B cell (primary cell): ENCODE results near the gene EIPR1. TPM values are rescaled to one million over a fixed set of nuclear protein-coding genes. Genes with fewer than 3 reads are reported as not detected.

Experiments used
- ATAC-seq: fragments of 200-7000 bp; cut with Tn5 transposase; one replicate; pipeline ENCODE4 v1.10.0; 2021; ENCODE audit warnings: low read depth, mild to moderate bottlenecking, moderate number of reproducible peaks, moderate library complexity
- CTCF ChIA-PET: fragments of 350-600 bp; sonication (Branson Sonifier 250); formaldehyde crosslinking; loops from one replicate; lab custom pipeline; 2021; ENCODE audit warnings: antibody characterized with exemption, inconsistent platforms; lab: Charles Lee
- POLR2A ChIA-PET: fragments of 350-600 bp; sonication (Branson Sonifier 250); formaldehyde crosslinking; loops from one replicate; lab custom pipeline; 2021; ENCODE audit warnings: antibody characterized with exemption; lab: Charles Lee
- DNase-seq: peaks from one replicate; pipeline ENCODE4 v3.0.0; 2013
- H2AFZ ChIP-seq: 2 replicates; pipeline ENCODE4 v1.6.1; 2012; ENCODE audit warnings: mild to moderate bottlenecking, low read depth, low read length; ENCODE audit not compliant: insufficient read depth, poor library complexity, severe bottlenecking
- H3K27ac ChIP-seq, 2 donors: 1 replicate in 1 of 2; 2 replicates in 1 of 2; pipeline ENCODE4 v1.5.1; 2012 to 2013; ENCODE audit warnings: low read length in 2 of 2, mild to moderate bottlenecking in 2 of 2, moderate library complexity in 1 of 2
- H3K27me3 ChIP-seq, 4 experiments: fragments of 200-600 bp in 1 of 4; sonication (generic) in 1 of 4; replicated peaks in 1 of 4; 1 replicate in 2 of 4; 2 replicates in 2 of 4; pipeline versions ENCODE4 v1.6.1 to v1.7.0; 2013 to 2016; ENCODE audit warnings: low read length in 3 of 4, mild to moderate bottlenecking in 2 of 4, mixed read lengths in 1 of 4, moderate library complexity in 1 of 4; ENCODE audit not compliant: insufficient read depth in 4 of 4, control insufficient read depth in 3 of 4; ENCODE audit errors: control extremely low read depth in 1 of 4
- H3K36me3 ChIP-seq, 2 experiments: replicated peaks in 1 of 2; 1 replicate in 1 of 2; 2 replicates in 1 of 2; pipeline versions ENCODE4 v1.6.1 to v1.7.1; 2013; ENCODE audit warnings: low read length in 1 of 2; ENCODE audit not compliant: insufficient read depth in 2 of 2, control insufficient read depth in 1 of 2; ENCODE audit errors: control extremely low read depth in 1 of 2, extremely low read depth in 1 of 2
- H3K4me1 ChIP-seq, 2 donors: fragments of 200-600 bp in 1 of 2; sonication (generic) in 1 of 2; 1 replicate in 1 of 2; 2 replicates in 1 of 2; pipeline versions ENCODE4 v1.5.1 to v1.6.1; 2013 to 2017; ENCODE audit warnings: low read length in 2 of 2; ENCODE audit not compliant: control insufficient read depth in 2 of 2, insufficient read depth in 2 of 2
- H3K4me2 ChIP-seq: replicated peaks from 2 replicates; pipeline ENCODE3; 2012; ENCODE audit warnings: mild to moderate bottlenecking, low read depth, low read length; ENCODE audit not compliant: poor library complexity, severe bottlenecking
- H3K4me3 ChIP-seq, 5 experiments: fragments of 200-600 bp in 1 of 5; sonication (generic) in 1 of 5; 1 replicate in 3 of 5; 2 replicates in 2 of 5; pipeline versions ENCODE4 v1.5.1 to v1.7.0; 2011 to 2016; ENCODE audit warnings: low read length in 4 of 5, mild to moderate bottlenecking in 4 of 5, low read depth in 2 of 5, control low read depth in 1 of 5, moderate library complexity in 1 of 5; ENCODE audit not compliant: insufficient read depth in 1 of 5; ENCODE audit errors: control extremely low read depth in 1 of 5, extremely low read depth in 1 of 5
- H3K79me2 ChIP-seq: fragments of 200-600 bp; sonication (generic); one replicate; pipeline ENCODE4 v1.6.0; 2016; ENCODE audit warnings: low read length; ENCODE audit not compliant: control insufficient read depth, insufficient read depth
- H3K9ac ChIP-seq: fragments of 200-600 bp; sonication (generic); 2 replicates; pipeline ENCODE4 v1.6.1; 2017; ENCODE audit warnings: mild to moderate bottlenecking, low read length, moderate library complexity
- H3K9me3 ChIP-seq, 3 donors: one replicate each; pipeline versions ENCODE4 v1.6.1 to v1.7.1; 2013; ENCODE audit warnings: low read length in 2 of 3; ENCODE audit not compliant: control insufficient read depth in 2 of 3, insufficient read depth in 1 of 3; ENCODE audit errors: control extremely low read depth in 1 of 3
- H4K20me1 ChIP-seq: 2 replicates; pipeline ENCODE4 v1.6.0; 2012; ENCODE audit warnings: mild to moderate bottlenecking, low read length; ENCODE audit not compliant: insufficient read depth, control insufficient read depth, poor library complexity, severe bottlenecking
- H3K27ac Mint-ChIP-seq: one replicate; pipeline ENCODE4 v1.8.0; 2021; ENCODE audit warnings: mixed read lengths
- H3K27me3 Mint-ChIP-seq: one replicate; pipeline ENCODE4 v1.8.0; 2021; ENCODE audit warnings: mixed read lengths
- H3K4me1 Mint-ChIP-seq: one replicate; pipeline ENCODE4 v1.8.0; 2021; ENCODE audit warnings: mixed read lengths
- H3K4me3 Mint-ChIP-seq: one replicate; pipeline ENCODE4 v1.8.0; 2021; ENCODE audit warnings: mixed read lengths
- H3K9me3 Mint-ChIP-seq: one replicate; pipeline ENCODE4 v1.8.0; 2022; ENCODE audit warnings: mixed read lengths; ENCODE audit not compliant: insufficient read depth
- EZH2 ChIP-seq: IDR thresholded peaks from 2 replicates; pipeline ENCODE4 v1.6.1; 2012; ENCODE audit warnings: borderline replicate concordance, low read depth, mild to moderate bottlenecking, moderate library complexity, low read length; ENCODE audit not compliant: insufficient read depth, poor library complexity, severe bottlenecking
- WGBS: methylation state at CpG from one replicate; pipeline ENCODE4 v1.1.5; 2013; ENCODE audit warnings: missing lambda C conversion rate; ENCODE audit not compliant: insufficient coverage; 5-methylcytosine and 5-hydroxymethylcytosine counted together
- intact Hi-C: fragments of 100-400 bp; cut with micrococcal nuclease; formaldehyde crosslinking; loops from one replicate; pipeline ENCODE4 v1.10.0; 2022
- polyA plus RNA-seq: library from polyadenylated mRNA; depleted of rRNA; stranded (reverse); fragments of >200 nt; gene quantifications from 2 replicates; pipeline ENCODE4 v1.2.3, GENCODE V29; 2012
- total RNA-seq, 2 donors: library from RNA; stranded (reverse); fragments of 120-200 nt in 1 of 2; gene quantifications; 1 replicate in 1 of 2; 2 replicates in 1 of 2; pipeline versions ENCODE4 v1.2.3 to v1.2.4, GENCODE V29; 2013 to 2022
- TF ChIP-seq, protein P1 (sequence below): fragments of 200-600 bp; IDR thresholded peaks from one replicate; pipeline ENCODE4 v1.8.0; 2022; ENCODE audit warnings: antibody characterized with exemption, mild to moderate bottlenecking

The EIPR1 gene
- total and polyA plus RNA-seq, 2 donors (not counting 1 experiment from before 2014, with no cell fraction given), result 31.8 to 37.0 TPM

DNA sequence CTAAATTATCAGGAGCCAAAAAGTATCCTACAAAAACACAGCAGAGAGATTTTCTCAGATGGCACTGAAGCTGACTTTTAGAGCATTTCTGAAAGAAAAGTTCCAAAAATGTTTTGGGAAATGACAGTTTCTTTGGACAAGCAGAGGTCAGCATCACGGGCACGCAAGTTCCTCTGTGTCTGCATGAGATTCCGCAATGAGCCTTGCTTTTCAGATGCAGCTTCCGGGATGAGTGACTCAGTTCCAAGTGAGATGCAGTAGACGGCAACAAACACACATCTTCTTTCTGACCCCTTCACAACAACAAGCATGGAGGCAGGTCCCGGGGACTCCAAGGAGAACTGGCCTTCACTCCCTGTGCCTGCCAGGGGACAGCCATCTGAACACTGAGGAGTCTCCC is 76.6 kb downstream of the EIPR1 start:
- WGBS, result 96% methylated on average over 6 of the region's 6 CpGs
- CTCF ChIA-PET, result no interaction called here

DNA sequence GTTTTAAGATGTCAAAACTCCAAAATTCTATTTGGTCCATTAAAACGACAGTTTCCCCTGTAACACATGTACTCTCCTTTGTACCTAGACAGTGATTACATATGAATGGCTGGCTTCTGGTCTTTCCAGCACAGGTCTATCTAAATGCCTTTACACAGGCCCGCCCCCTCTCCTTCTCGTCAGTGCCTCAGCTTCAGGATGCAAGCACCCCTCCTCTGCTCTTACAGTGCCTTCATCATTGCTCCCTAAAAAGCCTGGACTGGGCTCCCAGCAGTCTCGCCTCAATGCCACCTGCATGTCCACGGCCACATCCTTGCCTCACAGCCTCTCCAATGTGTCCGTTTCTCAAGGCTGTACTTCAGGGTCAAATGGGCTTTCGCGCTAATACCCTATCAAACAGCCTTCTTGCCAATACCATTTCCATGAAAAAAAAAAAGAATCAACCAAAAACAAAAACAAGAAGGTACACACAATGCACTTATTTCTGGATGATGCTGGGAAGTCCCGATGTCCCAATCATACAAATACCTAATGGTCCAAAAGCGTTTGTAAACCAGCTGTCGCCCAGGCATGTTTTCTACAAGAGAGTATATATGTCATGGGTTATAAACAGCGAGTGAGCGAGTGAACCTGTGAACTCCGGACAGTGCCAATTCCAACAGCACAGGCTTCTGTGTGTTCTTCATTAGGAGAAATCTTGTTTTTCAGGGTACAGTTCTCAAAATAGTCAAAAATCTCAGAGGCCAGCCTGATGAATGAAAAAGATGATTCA is 77.2 kb downstream of the EIPR1 start:
- DNase-seq (no peak), ATAC-seq (no peak)
- Histone ChIP-seq H3K27me3 (no peaks in the 10 kb centered on the region), H3K9ac (no peak overlapping the region), H3K4me1 (peaks cover 0 to 7% of the 10 kb centered on the region in 2 donors), H4K20me1 (peaks cover 7% of the 10 kb centered on the region), H3K79me2 (peaks cover 51% of the 10 kb centered on the region), H3K4me2 (no peak overlapping the region), H3K9me3 (no peaks in the 10 kb centered on the region), H3K36me3 (peaks cover 0 to 12% of the 10 kb centered on the region in 2 experiments), H3K4me3 (no peak overlapping the region), H3K27ac (no peak overlapping the region), H2AFZ (no peak overlapping the region)
- no peak for TF ChIP-seq EZH2
- TF ChIP-seq, protein P1, sequence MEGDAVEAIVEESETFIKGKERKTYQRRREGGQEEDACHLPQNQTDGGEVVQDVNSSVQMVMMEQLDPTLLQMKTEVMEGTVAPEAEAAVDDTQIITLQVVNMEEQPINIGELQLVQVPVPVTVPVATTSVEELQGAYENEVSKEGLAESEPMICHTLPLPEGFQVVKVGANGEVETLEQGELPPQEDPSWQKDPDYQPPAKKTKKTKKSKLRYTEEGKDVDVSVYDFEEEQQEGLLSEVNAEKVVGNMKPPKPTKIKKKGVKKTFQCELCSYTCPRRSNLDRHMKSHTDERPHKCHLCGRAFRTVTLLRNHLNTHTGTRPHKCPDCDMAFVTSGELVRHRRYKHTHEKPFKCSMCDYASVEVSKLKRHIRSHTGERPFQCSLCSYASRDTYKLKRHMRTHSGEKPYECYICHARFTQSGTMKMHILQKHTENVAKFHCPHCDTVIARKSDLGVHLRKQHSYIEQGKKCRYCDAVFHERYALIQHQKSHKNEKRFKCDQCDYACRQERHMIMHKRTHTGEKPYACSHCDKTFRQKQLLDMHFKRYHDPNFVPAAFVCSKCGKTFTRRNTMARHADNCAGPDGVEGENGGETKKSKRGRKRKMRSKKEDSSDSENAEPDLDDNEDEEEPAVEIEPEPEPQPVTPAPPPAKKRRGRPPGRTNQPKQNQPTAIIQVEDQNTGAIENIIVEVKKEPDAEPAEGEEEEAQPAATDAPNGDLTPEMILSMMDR, result no peak
- Mint-ChIP-seq H3K27me3 (no peaks in the 10 kb centered on the region), H3K4me1 (peaks cover 9% of the 10 kb centered on the region), H3K27ac (no peak overlapping the region), H3K4me3 (no peak overlapping the region), H3K9me3 (no peaks in the 10 kb centered on the region)
- intact Hi-C loops, result loop anchor here (10.0 kb wide), 1 partner anchor 126 kb away; no protein-coding TSS in a partner anchor
- 96% methylated on average over 11 of the region's 14 CpGs for WGBS
- ChIA-PET CTCF (no interaction called here), POLR2A (no interaction called here)

More for the DNA sequence above, 76.6 kb downstream of the EIPR1 start:
- Mint-ChIP-seq H3K27ac (no peak overlapping the region), H3K9me3 (no peaks in the 10 kb centered on the region), H3K4me3 (no peak overlapping the region), H3K27me3 (no peaks in the 10 kb centered on the region), H3K4me1 (peaks cover 11% of the 10 kb centered on the region)
- H4K20me1 ChIP-seq, result peaks cover 7% of the 10 kb centered on the region
- no peaks in the 10 kb centered on the region for H3K27me3 ChIP-seq
- H3K27ac ChIP-seq, result no peak overlapping the region
- no peak overlapping the region for H3K9ac ChIP-seq
- peaks cover 45% of the 10 kb centered on the region for H3K79me2 ChIP-seq
- POLR2A ChIA-PET, result no interaction called here
- H3K4me1 ChIP-seq, result peaks cover 0 to 7% of the 10 kb centered on the region in 2 donors
- H3K9me3 ChIP-seq, result no peaks in the 10 kb centered on the region
- H2AFZ ChIP-seq, result no peak overlapping the region
- no peak overlapping the region for H3K4me3 ChIP-seq
- TF ChIP-seq, protein P1, result no peak
- TF ChIP-seq EZH2, result no peak
- H3K36me3 ChIP-seq, result peaks cover 0 to 12% of the 10 kb centered on the region in 2 experiments
- ATAC-seq (no peak), DNase-seq (no peak)
- intact Hi-C loops, result loop anchor here (10.0 kb wide), 1 partner anchor 126 kb away; no protein-coding TSS in a partner anchor
- H3K4me2 ChIP-seq, result no peak overlapping the region
